Stomach (tissue), 9 donors: ENCODE measurements around the gene CES4A. TPM values are rescaled to one million over a fixed set of nuclear protein-coding genes. Genes with fewer than 3 reads are reported as not detected.

Experiments used
- DNase-seq, 2 donors: peaks; one replicate each; pipeline versions ENCODE4 v3.0.0 to v3.0.0-alpha.2; 2013 to 2019
- H3K27ac ChIP-seq, 5 donors: fragments of 200-600 bp in 4 of 5; sonication (generic) in 4 of 5; one replicate each; pipeline ENCODE4 v1.5.1; 2013 to 2019; ENCODE audit warnings: mild to moderate bottlenecking in 1 of 5, moderate library complexity in 1 of 5
- H3K27me3 ChIP-seq, 3 donors: fragments of 200-600 bp; sonication (generic); one replicate each; pipeline ENCODE4 v1.5.1; 2017 to 2019; ENCODE audit warnings: mixed run types in 1 of 3
- H3K36me3 ChIP-seq, 4 donors: fragments of 200-600 bp; sonication (generic); 1 replicate in 3 of 4; 2 replicates in 1 of 4; pipeline ENCODE4 v1.5.1; 2016 to 2019
- H3K4me1 ChIP-seq, 4 donors: fragments of 200-600 bp; sonication (generic); one replicate each; pipeline ENCODE4 v1.5.1; 2016 to 2019
- H3K4me3 ChIP-seq, 4 donors: fragments of 200-600 bp; sonication (generic) in 3 of 4; one replicate each; pipeline ENCODE4 v1.5.1; 2016 to 2019; ENCODE audit warnings: mild to moderate bottlenecking in 1 of 4
- H3K9me3 ChIP-seq, 4 donors: fragments of 200-600 bp; sonication (generic); one replicate each; pipeline ENCODE4 v1.5.1; 2016 to 2019
- EP300 ChIP-seq: sonication (generic); formaldehyde crosslinking; IDR thresholded peaks from one replicate; pipeline ENCODE4 v1.6.1; 2017; ENCODE audit warnings: antibody characterized with exemption
- POLR2A ChIP-seq, 4 donors: fragments of 450-650 bp; IDR thresholded peaks; one replicate each; pipeline ENCODE4 v1.6.1; 2016; ENCODE audit warnings: antibody characterized with exemption in 4 of 4, control low read depth in 2 of 4, mild to moderate bottlenecking in 1 of 4, moderate library complexity in 1 of 4
- POLR2AphosphoS5 ChIP-seq, 3 donors: sonication (generic); formaldehyde crosslinking; IDR thresholded peaks; one replicate each; pipeline ENCODE4 v1.6.1; 2016; ENCODE audit warnings: antibody characterized with exemption in 3 of 3
- WGBS, 5 donors: extraction: QIAGEN DNeasy Blood & Tissue Kit in 3 of 5; methylation state at CpG; one replicate each; pipeline versions ENCODE4 v1.1.5 to v1.1.7; 2013 to 2018; 5-methylcytosine and 5-hydroxymethylcytosine counted together
- intact Hi-C: fragments of 100-400 bp; cut with DNase I; formaldehyde crosslinking; loops from one replicate; pipeline ENCODE4 v1.15.1; 2023; ENCODE audit warnings: low total_unique reads
- polyA plus RNA-seq, 3 donors: library from polyadenylated mRNA; stranded (reverse); fragments of 200-250 nt; gene quantifications; one replicate each; pipeline ENCODE4 v1.2.3, GENCODE V29; 2013
- total RNA-seq, 5 donors: library from RNA; depleted of rRNA; stranded (reverse); fragments of >200 nt; gene quantifications; one replicate each; pipeline versions ENCODE4 v1.1.0 to v1.2.3, GENCODE V29; 2014 to 2016
- TF ChIP-seq, protein P1 (sequence below), 7 experiments: fragments of 450-650 bp in 4 of 7; fragments of 200-600 bp in 3 of 7; sonication (generic) in 3 of 7; IDR thresholded peaks; one replicate each; pipeline ENCODE4 v1.5.1; 2016 to 2019; ENCODE audit warnings: antibody characterized with exemption in 7 of 7, control low read depth in 2 of 7, mild to moderate bottlenecking in 1 of 7
- donor health status: healthy with polysubstance abuse.
- donor health status: Bipolar disorder and iron deficiency.
- donor health status: healthy.

The CES4A gene
- total and polyA plus RNA-seq, 8 donors: 3.2 to 22.3 (median 5.5) TPM

DNA sequence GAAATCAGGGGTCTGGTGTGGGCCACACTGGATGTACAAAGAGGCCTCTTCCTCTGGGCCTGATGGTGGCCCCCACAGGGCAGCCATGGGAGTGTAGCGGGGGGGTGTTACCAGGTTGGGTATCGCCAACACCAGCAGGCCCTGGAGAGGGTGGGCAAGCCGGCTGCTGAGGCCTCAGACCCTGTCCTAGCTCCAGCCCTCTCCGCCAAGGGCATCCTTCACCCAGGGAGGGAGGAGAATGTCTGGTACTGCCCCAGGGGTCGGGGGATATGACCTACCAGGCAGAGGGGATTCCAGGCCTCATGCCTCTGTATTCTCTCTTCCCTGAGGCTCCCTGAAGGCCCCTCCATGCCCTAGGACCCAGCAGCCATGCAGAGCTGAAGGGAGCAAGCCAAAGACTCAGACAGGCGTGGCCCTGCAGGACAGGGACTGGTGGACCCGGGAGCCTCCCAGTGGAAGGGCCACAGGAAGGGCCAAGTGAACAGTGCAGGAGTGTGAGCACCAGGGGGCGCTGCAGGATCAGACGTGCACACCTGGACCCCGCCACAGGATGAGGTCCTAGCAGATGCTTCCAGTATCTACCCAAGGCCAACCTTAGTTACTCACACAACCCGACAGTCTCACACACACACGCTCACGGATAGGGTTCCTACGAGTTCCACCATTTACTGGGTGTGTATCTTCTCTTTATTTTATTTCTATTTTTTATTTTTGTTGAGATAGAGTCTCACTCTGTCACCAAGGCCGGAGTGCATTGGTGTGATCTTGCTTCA lies 10.9 kb upstream of the CES4A start:
- DNase-seq: peak; percentile 92 to 93
- H3K36me3 ChIP-seq: no peaks in the 10 kb centered on the region
- peaks cover 0 to 17% (median 8%) of the 10 kb centered on the region in 4 donors for H3K4me1 ChIP-seq
- H3K27ac ChIP-seq: no peak overlapping the region
- WGBS, 5 donors: 22 to 30% (median 24%) methylated on average over 13 to 15 of the region's 15 CpGs
- TF ChIP-seq POLR2AphosphoS5 (IDR thresholded peaks at IDR 0.05) (peak in 1 of 3 donors; percentile 62), EP300 (no peak), POLR2A (IDR thresholded peaks at IDR 0.05) (no peak)
- TF ChIP-seq, protein P1, sequence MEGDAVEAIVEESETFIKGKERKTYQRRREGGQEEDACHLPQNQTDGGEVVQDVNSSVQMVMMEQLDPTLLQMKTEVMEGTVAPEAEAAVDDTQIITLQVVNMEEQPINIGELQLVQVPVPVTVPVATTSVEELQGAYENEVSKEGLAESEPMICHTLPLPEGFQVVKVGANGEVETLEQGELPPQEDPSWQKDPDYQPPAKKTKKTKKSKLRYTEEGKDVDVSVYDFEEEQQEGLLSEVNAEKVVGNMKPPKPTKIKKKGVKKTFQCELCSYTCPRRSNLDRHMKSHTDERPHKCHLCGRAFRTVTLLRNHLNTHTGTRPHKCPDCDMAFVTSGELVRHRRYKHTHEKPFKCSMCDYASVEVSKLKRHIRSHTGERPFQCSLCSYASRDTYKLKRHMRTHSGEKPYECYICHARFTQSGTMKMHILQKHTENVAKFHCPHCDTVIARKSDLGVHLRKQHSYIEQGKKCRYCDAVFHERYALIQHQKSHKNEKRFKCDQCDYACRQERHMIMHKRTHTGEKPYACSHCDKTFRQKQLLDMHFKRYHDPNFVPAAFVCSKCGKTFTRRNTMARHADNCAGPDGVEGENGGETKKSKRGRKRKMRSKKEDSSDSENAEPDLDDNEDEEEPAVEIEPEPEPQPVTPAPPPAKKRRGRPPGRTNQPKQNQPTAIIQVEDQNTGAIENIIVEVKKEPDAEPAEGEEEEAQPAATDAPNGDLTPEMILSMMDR (IDR thresholded peaks at IDR 0.05): peak in 6 of 7 experiments; percentile 32 to 97 (median 95)
- no peaks in the 10 kb centered on the region for H3K9me3 ChIP-seq
- intact Hi-C loops: loop anchor here (5.0 kb wide), 1 partner anchor 175 kb away; the partner anchor contains the start of gene B3GNT9
- H3K27me3 ChIP-seq: peaks cover 0 to 21% (median 0%) of the 10 kb centered on the region in 3 donors
- no peak overlapping the region for H3K4me3 ChIP-seq

DNA sequence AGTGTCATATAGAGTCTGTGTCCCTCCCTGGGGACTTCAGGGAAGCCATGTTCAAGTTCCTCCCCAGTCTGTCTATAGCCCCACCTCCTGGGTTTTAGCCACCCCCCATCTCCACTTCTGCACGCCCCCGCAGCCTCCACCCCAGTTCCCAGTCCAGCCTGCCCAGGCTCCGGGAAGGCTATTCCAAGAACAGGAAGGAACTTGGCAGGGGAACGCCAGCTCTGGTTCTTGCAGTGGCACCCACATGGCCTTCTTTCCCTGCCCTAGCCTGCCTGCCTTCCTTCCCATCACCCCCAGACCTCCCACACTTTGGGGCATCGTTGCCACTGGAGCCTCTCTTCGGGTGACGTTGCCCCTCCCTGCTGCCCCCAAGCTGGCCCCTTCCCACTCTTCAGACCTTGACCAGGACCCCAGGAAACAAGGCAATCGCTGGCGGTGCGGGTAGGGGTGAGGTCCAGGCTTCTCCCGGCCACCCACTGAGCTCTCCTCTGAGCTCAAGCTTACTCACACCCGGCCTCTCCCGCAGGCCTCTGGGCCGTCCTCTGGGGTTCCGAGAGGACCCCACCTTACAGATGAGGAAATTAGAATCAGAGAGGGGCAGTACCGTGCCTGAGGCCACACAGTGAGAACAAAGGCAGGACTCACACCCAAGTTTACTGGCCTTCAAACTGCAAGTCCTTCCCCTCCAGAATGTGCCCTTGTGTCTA lies 9.2 kb upstream of the CES4A start:
- 58 to 65% (median 59%) methylated on average over 14 to 16 of the region's 16 CpGs for WGBS, 5 donors
- Histone ChIP-seq H3K4me3 (no peak overlapping the region), H3K27ac (peak overlapping the region in 2 of 5 donors; percentile 26 to 43), H3K36me3 (no peaks in the 10 kb centered on the region), H3K9me3 (no peaks in the 10 kb centered on the region), H3K4me1 (peaks cover 0 to 17% (median 8%) of the 10 kb centered on the region in 4 donors), H3K27me3 (peaks cover 0 to 15% (median 0%) of the 10 kb centered on the region in 3 donors)
- intact Hi-C loops: loop anchor here (5.0 kb wide), 1 partner anchor 173 kb away; the partner anchor contains the start of gene B3GNT9
- peak in 1 of 2 donors; percentile 34 for DNase-seq
- TF ChIP-seq, protein P1 (IDR thresholded peaks at IDR 0.05): no peak
- TF ChIP-seq POLR2AphosphoS5 (IDR thresholded peaks at IDR 0.05) (no peak), POLR2A (IDR thresholded peaks at IDR 0.05) (no peak), EP300 (no peak)

DNA sequence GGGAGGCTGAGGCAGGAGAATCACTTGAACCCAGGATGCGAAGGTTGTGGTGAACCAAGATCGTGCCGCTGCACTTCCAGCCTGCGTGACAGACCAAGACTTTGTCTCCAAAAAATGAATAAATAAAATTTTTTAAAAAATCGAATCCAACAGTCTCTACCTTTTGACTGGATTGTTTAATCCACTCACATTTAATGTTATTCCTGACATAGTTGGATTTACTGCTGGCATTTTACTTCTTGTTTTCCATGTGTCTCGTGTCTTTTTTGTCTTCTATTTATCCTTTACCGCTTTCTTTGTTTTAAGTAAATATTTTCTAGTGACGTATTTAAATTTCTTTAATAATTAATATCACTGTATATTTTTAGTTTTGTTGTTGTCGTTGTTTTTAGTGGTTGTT lies 5.4 kb upstream of the CES4A start:
- no peak for DNase-seq
- Histone ChIP-seq H3K27ac (no peak overlapping the region), H3K27me3 (no peaks in the 10 kb centered on the region), H3K4me3 (no peak overlapping the region), H3K36me3 (no peaks in the 10 kb centered on the region), H3K9me3 (no peaks in the 10 kb centered on the region), H3K4me1 (peaks cover 0 to 12% (median 4%) of the 10 kb centered on the region in 4 donors)
- TF ChIP-seq POLR2AphosphoS5 (IDR thresholded peaks at IDR 0.05) (no peak), EP300 (no peak), POLR2A (IDR thresholded peaks at IDR 0.05) (no peak)
- TF ChIP-seq, protein P1 (IDR thresholded peaks at IDR 0.05): no peak
- 91 to 96% (median 94%) methylated on average over 9 of the region's 9 CpGs for WGBS, 5 donors
- intact Hi-C loops: no loop called here

DNA sequence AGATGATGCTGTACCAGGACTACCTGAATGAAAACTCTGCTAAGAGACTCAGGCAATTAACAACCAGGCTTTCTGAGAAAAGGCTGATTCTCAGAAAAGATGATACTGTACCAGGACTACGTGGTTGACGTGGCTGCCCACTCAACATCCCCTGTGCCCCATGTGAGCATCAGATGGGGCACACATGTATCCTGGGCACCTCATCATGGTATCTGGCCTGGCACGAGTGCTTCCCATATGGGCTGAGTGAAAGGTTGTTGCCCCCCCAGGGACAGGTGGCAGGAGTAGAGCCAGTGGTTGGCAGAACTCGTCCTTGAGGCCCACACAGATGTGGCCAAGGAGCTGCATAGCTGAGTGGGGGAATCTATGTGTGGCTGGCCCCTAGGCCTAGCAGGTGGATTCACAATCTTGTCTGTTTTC lies 3.5 kb upstream of the CES4A start:
- Histone ChIP-seq H3K4me3 (no peak overlapping the region), H3K27me3 (no peaks in the 10 kb centered on the region), H3K9me3 (no peaks in the 10 kb centered on the region), H3K4me1 (no peaks in the 10 kb centered on the region), H3K36me3 (no peaks in the 10 kb centered on the region), H3K27ac (no peak overlapping the region)
- intact Hi-C loops: no loop called here
- WGBS, 5 donors: 70 to 90% (median 88%) methylated on average over 4 of the region's 4 CpGs
- no peak for TF ChIP-seq EP300
- TF ChIP-seq POLR2AphosphoS5 (IDR thresholded peaks at IDR 0.05): no peak
- TF ChIP-seq POLR2A (IDR thresholded peaks at IDR 0.05): no peak
- TF ChIP-seq, protein P1 (IDR thresholded peaks at IDR 0.05): no peak
- no peak for DNase-seq
